ENCODE measurements around the gene PRSS53. TPM values are rescaled to one million over a fixed set of nuclear protein-coding genes. Genes with fewer than 3 reads are reported as not detected.
A peak's percentile ranks its signal among the peaks of the same experiment; 100 is the strongest.

The PRSS53 gene
- total and polyA plus RNA-seq, 10 of the 15 experiments (the other 5 are each of a cell fraction or from before 2014, with no cell fraction given) = 0.35 to 3.4 (median 0.88) TPM; not detected in 2

DNA sequence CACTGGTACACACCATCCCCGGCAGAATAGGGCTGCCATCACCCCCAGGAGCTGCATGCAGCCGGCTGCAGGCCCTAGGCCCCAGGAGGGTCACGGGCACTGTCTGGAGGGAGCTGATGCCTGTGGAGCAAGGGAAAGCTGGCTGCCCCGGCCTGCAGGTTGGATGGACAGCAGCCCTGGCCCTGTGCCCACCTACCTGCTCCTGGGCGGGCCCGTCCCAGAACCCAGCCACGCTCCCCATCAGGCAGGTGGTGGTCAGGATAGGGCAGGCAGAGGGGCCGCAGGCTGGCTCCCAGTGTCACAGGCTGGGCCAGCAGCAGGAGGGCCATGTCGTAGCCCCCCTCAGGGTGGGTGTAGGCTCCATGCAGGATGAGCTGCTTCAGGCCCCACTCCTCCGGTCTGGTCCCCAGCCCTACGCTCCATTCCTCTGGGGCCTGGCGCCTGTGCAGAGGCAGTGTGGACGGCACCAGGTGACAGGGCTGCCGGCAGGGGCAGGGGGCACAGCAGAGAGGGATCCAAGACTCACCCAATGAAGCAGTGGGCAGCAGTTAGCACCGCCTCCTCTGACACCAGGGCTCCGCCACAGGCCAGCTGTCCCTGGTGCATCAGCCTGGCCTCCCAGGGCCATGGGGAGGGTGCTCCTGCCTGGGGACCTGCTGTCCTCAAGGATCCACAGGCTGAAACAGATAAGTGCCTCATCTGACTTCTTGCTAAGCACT lies 4.0 kb downstream of the PRSS53 start:
- ATAC-seq = no peak
- H3K4me3 ChIP-seq = no peak overlapping the region
- H3K4me1 ChIP-seq (ENCODE audit: control insufficient read depth, insufficient read depth, low read length) = no peaks in the 10 kb centered on the region
- no peak overlapping the region for H3K4me2 ChIP-seq (ENCODE audit: control insufficient read depth, insufficient read depth)
- no peak for DNase-seq (ENCODE audit: low read depth, low spot score)
- H3K27me3 ChIP-seq (replicated peaks in 1 of 2; ENCODE audit: control insufficient read depth in 2 of 2, insufficient read depth in 2 of 2, low read length in 1 of 2) = no peaks in the 10 kb centered on the region
- in situ Hi-C loops (cut with MboI) = no loop called here
- RAD21 ChIA-PET (ENCODE audit: unreplicated experiment) = no interaction called here
- peaks cover under 1 to 2% of the 10 kb centered on the region in 2 experiments; a peak in 3 of 4 replicates for H3K36me3 ChIP-seq (ENCODE audit: control insufficient read depth in 2 of 2, insufficient read depth in 2 of 2, low read length in 1 of 2)
- WGBS (ENCODE audit: insufficient coverage, insufficient replicate concordance, low lambda C conversion rate, missing lambda C conversion rate) = 94% methylated on average over 16 of the region's 16 CpGs
- TF ChIP-seq POLR2A (IDR thresholded peaks at IDR 0.05; ENCODE audit: low read depth, low read length) (peak; percentile 46; the same call in 1 of the 2 replicates), KAT2A (conservative IDR thresholded peaks at IDR 0.05; ENCODE audit: control insufficient read depth, low read depth, low read length) (no peak)
- TF ChIP-seq, protein P1, sequence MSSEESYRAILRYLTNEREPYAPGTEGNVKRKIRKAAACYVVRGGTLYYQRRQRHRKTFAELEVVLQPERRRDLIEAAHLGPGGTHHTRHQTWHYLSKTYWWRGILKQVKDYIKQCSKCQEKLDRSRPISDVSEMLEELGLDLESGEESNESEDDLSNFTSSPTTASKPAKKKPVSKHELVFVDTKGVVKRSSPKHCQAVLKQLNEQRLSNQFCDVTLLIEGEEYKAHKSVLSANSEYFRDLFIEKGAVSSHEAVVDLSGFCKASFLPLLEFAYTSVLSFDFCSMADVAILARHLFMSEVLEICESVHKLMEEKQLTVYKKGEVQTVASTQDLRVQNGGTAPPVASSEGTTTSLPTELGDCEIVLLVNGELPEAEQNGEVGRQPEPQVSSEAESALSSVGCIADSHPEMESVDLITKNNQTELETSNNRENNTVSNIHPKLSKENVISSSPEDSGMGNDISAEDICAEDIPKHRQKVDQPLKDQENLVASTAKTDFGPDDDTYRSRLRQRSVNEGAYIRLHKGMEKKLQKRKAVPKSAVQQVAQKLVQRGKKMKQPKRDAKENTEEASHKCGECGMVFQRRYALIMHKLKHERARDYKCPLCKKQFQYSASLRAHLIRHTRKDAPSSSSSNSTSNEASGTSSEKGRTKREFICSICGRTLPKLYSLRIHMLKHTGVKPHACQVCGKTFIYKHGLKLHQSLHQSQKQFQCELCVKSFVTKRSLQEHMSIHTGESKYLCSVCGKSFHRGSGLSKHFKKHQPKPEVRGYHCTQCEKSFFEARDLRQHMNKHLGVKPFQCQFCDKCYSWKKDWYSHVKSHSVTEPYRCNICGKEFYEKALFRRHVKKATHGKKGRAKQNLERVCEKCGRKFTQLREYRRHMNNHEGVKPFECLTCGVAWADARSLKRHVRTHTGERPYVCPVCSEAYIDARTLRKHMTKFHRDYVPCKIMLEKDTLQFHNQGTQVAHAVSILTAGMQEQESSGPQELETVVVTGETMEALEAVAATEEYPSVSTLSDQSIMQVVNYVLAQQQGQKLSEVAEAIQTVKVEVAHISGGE (CRISPR knock-in tag; IDR thresholded peaks at IDR 0.05) = no peak
- SMC1A ChIA-PET (ENCODE audit: uncharacterized antibody, unreplicated experiment) = interaction anchor here (0.6 kb wide), 1 partner anchor 12 kb away, joined by 3 read pairs; no protein-coding TSS in a partner anchor
- POLR2A ChIA-PET = interaction anchor here (1.2 kb wide), 1 partner anchor 16 kb away, joined by 3 read pairs; no protein-coding TSS in a partner anchor
- no peaks in the 10 kb centered on the region for H3K79me2 ChIP-seq (ENCODE audit: control insufficient read depth, insufficient read depth, low read length)
- no peak overlapping the region for H3K9ac ChIP-seq (ENCODE audit: control insufficient read depth, insufficient read depth, low read length)
- no peaks in the 10 kb centered on the region for H3K9me3 ChIP-seq (replicated peaks; ENCODE audit: control insufficient read depth, insufficient read depth, low read length)
- no peak overlapping the region for H3K27ac ChIP-seq (ENCODE audit: control insufficient read depth, insufficient read depth)
- no peak overlapping the region for H2AFZ ChIP-seq (ENCODE audit: control insufficient read depth, low read depth, low read length)
- intact Hi-C loops (cut with micrococcal nuclease; ENCODE audit: unreplicated experiment) = no loop called here
- H4K20me1 ChIP-seq (ENCODE audit: control insufficient read depth, insufficient read depth) = no peaks in the 10 kb centered on the region; the same call in 1 of the 2 replicates
- CTCF ChIA-PET = interaction anchor here (1.2 kb wide), 1 partner anchor 99 kb away, joined by 3 read pairs; the partner anchor contains the start of gene HSD3B7
- BruUV-seq (replicated peaks) = no TSS peak
- no peak for FAIRE-seq

All from GM12878 (cell line).